Kidney (tissue), 14 donors: ENCODE results near the gene POLR3A. TPM values are rescaled to one million over a fixed set of nuclear protein-coding genes. Genes with fewer than 3 reads are reported as not detected.
"Not testable (repeated sequence)": the region's sequence is repeated elsewhere in the genome, so short reads cannot be mapped to it uniquely, and the experiment has no call there.

Experiments
- DNase-seq, 5 donors: peaks; one replicate each; pipeline ENCODE4 v3.0.0-alpha.2; 2013 to 2020
- FAIRE-seq: peaks from 2 replicates; lab custom pipeline; 2012; peaks lifted over from hg19 to GRCh38; lab: Jason Lieb, UNC
- H3K27ac ChIP-seq, 2 donors: one replicate each; pipeline ENCODE4 v1.7.0; 2013; ENCODE audit warnings: low read depth in 2 of 2, low read length in 2 of 2, inconsistent platforms in 1 of 2
- H3K27me3 ChIP-seq: one replicate; pipeline ENCODE4 v1.7.1; 2013; ENCODE audit warnings: low read length, inconsistent platforms; ENCODE audit not compliant: control insufficient read depth, insufficient read depth
- H3K36me3 ChIP-seq, 3 donors: one replicate each; pipeline versions ENCODE4 v1.7.0 to v1.7.1; 2013; ENCODE audit warnings: low read length in 3 of 3, control low read depth in 1 of 3, inconsistent platforms in 1 of 3; ENCODE audit not compliant: insufficient read depth in 3 of 3, control insufficient read depth in 2 of 3
- H3K4me1 ChIP-seq, 3 donors: one replicate each; pipeline versions ENCODE4 v1.7.0 to v1.7.1; 2013; ENCODE audit warnings: low read length in 3 of 3, inconsistent platforms in 1 of 3, low read depth in 1 of 3; ENCODE audit not compliant: control insufficient read depth in 2 of 3, insufficient read depth in 2 of 3
- H3K4me3 ChIP-seq, 3 donors: one replicate each; pipeline versions ENCODE4 v1.7.0 to v1.8.1; 2013; ENCODE audit warnings: low read length in 3 of 3, control low read depth in 1 of 3, inconsistent platforms in 1 of 3
- H3K9ac ChIP-seq, 3 donors: one replicate each; pipeline versions ENCODE4 v1.7.0 to v1.7.1; 2013; ENCODE audit warnings: low read length in 3 of 3, control low read depth in 1 of 3, inconsistent platforms in 1 of 3
- H3K9me3 ChIP-seq, 3 donors: one replicate each; pipeline versions ENCODE4 v1.7.0 to v1.7.1; 2013; ENCODE audit warnings: low read length in 3 of 3, control low read depth in 1 of 3, inconsistent platforms in 1 of 3; ENCODE audit not compliant: control insufficient read depth in 2 of 3, insufficient read depth in 1 of 3
- intact Hi-C: fragments of 100-400 bp; cut with DNase I; formaldehyde crosslinking; loops from one replicate; pipeline ENCODE4 v1.11.1; 2022
- polyA plus RNA-seq: library from polyadenylated mRNA; stranded (reverse); fragments of 350-450 nt; fragmentation: Illumina TruSeq; extraction: RNeasy Lipid Tissue Mini Kit (QIAGEN cat#74804); gene quantifications from one replicate; pipeline ENCODE4 v1.2.3, GENCODE V29; 2014; ENCODE audit warnings: low read depth, low replicate concordance; ENCODE audit not compliant: insufficient read depth
- total RNA-seq: library from RNA; stranded (reverse); fragmentation: NEBNext Ultra II Directional; extraction: Animal tissue kit (Norgen Biotek cat#: 25700); gene quantifications from one replicate; pipeline ENCODE4 v1.2.1, GENCODE V29; 2021
- TF ChIP-seq, protein P1 (sequence below): IDR thresholded peaks from 3 replicates; pipeline ENCODE4 v1.5.1; 2012; ENCODE audit warnings: mild to moderate bottlenecking, moderate library complexity, borderline replicate concordance; ENCODE audit not compliant: insufficient read depth; ENCODE audit errors: extremely low read depth
- donor health status: control.
- donor health status: control.
- donor health status: control.
- donor health status: control.
- donor health status: control.
- donor health status: DM: yes; HTN: yes; CAD: no.
- donor health status: Normal renal cell carcinoma (clear cell type).

Gene POLR3A
- total and polyA plus RNA-seq, 2 donors from 2014 or later = 4.9 to 13.3 TPM

DNA sequence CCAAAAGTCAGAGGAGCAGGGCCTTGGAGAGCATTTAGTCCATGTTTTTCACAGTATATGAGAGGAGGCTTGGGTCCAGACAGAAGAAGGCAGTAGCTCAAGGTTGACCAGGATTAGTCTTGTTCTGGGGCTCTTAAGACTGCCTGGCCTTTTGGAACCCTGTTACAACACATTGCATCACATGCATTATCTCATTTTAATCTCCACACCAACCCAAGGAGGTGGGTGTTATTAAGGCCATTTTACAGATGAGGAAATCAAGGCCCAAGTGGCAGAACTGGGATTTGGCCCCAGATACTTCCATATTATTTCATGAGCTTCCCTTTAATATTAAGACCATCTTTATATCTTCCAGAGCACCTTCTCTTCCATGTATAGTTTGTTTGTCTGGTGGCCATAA is 43.2 kb upstream of the POLR3A start:
- Histone ChIP-seq H3K27ac (no peak overlapping the region), H3K4me3 (no peak overlapping the region), H3K36me3 (no peaks in the 10 kb centered on the region), H3K4me1 (no peaks in the 10 kb centered on the region), H3K9me3 (no peaks in the 10 kb centered on the region), H3K27me3 (no peaks in the 10 kb centered on the region), H3K9ac (no peak overlapping the region)
- FAIRE-seq = no peak
- TF ChIP-seq, protein P1, sequence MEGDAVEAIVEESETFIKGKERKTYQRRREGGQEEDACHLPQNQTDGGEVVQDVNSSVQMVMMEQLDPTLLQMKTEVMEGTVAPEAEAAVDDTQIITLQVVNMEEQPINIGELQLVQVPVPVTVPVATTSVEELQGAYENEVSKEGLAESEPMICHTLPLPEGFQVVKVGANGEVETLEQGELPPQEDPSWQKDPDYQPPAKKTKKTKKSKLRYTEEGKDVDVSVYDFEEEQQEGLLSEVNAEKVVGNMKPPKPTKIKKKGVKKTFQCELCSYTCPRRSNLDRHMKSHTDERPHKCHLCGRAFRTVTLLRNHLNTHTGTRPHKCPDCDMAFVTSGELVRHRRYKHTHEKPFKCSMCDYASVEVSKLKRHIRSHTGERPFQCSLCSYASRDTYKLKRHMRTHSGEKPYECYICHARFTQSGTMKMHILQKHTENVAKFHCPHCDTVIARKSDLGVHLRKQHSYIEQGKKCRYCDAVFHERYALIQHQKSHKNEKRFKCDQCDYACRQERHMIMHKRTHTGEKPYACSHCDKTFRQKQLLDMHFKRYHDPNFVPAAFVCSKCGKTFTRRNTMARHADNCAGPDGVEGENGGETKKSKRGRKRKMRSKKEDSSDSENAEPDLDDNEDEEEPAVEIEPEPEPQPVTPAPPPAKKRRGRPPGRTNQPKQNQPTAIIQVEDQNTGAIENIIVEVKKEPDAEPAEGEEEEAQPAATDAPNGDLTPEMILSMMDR = no peak
- no peak for DNase-seq
- intact Hi-C loops = no loop called here

DNA sequence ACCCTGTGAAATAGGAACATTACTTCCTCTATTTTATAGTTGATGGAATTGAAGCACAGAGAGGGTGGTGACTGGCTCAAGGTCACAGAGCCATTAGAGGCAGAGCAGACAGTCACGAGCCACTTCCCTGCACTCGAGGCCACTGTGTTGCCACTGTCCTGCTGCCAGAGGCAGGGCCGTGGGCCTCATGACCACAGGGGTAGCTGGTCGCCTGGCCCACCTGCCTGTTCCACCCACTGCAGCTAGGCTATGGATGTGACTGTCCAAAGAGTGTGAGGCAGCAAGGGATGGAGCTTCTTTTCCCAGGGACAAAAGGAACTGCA is 42.5 kb upstream of the POLR3A start:
- Histone ChIP-seq H3K36me3 (no peaks in the 10 kb centered on the region), H3K27ac (no peak overlapping the region), H3K9me3 (no peaks in the 10 kb centered on the region), H3K4me1 (no peaks in the 10 kb centered on the region), H3K27me3 (no peaks in the 10 kb centered on the region), H3K4me3 (no peak overlapping the region), H3K9ac (no peak overlapping the region)
- intact Hi-C loops = no loop called here
- TF ChIP-seq, protein P1 = no peak
- DNase-seq (no peak), FAIRE-seq (no peak)

DNA sequence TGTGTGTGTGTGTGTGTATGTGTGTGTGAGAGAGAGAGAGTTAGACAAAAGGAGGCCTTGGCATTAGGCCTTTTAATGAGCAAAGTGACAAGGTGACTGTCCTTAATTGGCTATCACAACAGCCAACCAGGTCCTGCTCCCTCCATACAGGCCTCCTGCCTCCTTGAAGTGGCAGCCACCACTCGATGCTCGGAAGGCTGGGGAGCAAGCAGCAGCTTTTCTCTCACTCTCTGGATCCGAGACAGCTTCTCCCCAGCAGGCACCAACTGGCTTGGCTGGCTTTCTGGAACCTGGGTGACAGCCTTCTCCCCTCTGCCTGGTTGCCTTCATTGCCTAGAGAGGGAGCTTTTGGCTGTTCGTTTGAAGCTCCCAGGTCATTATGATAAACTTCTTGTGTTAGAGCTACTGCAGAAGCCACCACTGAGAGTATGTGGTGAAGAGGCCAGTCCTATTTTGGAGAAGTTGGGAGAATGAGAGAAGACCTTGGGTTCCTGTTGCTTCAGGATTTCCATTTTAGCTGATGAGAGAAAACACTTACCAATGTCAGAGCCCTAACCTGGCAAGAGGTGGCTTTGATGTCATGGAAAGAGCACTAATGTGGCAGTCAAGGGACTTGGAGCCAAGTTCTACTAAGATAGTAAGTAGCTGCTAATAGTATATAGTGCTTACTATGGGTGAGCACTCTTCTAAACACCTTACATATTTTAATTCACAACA is 42.0 kb upstream of the POLR3A start:
- Histone ChIP-seq H3K9ac (no peak overlapping the region), H3K27me3 (no peaks in the 10 kb centered on the region), H3K36me3 (no peaks in the 10 kb centered on the region), H3K4me3 (no peak overlapping the region), H3K27ac (no peak overlapping the region), H3K4me1 (no peaks in the 10 kb centered on the region), H3K9me3 (no peaks in the 10 kb centered on the region)
- FAIRE-seq (no peak), DNase-seq (peak in 1 of 5 donors; percentile 39)
- TF ChIP-seq, protein P1 = no peak
- intact Hi-C loops = no loop called here

DNA sequence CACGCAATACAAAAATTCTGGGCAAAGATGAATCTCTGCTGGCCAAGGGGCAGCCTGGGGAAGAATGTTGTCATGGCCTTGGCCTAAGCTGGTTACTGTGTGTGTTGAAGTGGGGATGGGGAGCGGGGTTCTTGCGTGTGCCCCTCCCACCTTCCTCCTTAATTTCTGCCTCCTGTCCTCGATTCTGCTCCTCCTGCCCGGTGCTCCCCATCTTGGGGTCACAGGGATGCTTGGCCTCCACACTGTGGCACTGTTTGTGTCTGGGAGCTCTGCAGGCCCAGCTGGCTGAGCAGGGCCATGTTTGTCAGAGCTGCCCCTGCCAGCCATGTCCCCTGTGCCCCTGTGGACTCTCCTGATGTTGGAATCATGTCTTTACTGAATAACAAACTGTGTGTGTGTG is 41.4 kb upstream of the POLR3A start:
- Histone ChIP-seq H3K36me3 (no peaks in the 10 kb centered on the region), H3K9me3 (no peaks in the 10 kb centered on the region), H3K9ac (no peak overlapping the region), H3K4me3 (no peak overlapping the region), H3K27ac (no peak overlapping the region), H3K27me3 (no peaks in the 10 kb centered on the region), H3K4me1 (no peaks in the 10 kb centered on the region)
- TF ChIP-seq, protein P1 = no peak
- DNase-seq = no peak
- intact Hi-C loops = no loop called here
- FAIRE-seq = no peak

DNA sequence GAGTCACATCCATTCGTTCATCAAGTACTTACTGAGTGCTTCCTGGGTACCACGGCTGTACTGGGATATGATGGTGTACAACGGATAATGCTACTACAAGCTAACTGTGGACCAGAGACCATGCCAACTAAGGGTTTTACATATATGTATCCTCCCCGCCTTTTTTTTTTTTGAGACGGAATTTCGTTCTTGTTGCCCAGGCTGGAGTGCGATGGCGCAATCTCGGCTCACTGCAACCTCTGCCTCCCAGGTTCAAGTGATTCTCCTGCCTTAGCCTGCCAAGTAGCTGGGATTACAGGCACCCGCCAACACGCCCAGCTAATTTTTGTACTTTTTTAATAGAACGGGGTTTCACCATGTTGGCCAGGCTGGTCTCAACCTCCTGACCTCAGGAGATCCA is 40.7 kb upstream of the POLR3A start:
- H3K4me1 ChIP-seq, intact Hi-C loops, DNase-seq, H3K9ac ChIP-seq, H3K9me3 ChIP-seq, FAIRE-seq, H3K27ac ChIP-seq, H3K36me3 ChIP-seq, H3K27me3 ChIP-seq, H3K4me3 ChIP-seq: not testable (repeated sequence)
